Gastroesophageal sphincter (tissue), 3 donors: ENCODE measurements around the gene MAP7.

Experiments used
- POLR2A ChIP-seq, 2 donors: fragments of 450-650 bp; IDR thresholded peaks; one replicate each; pipeline ENCODE4 v1.6.1; 2017; ENCODE audit warnings: antibody characterized with exemption in 2 of 2, mild to moderate bottlenecking in 2 of 2, moderate library complexity in 1 of 2
- TF ChIP-seq, protein P1 (sequence below), 4 experiments: fragments of 200-600 bp in 2 of 4; fragments of 450-650 bp in 2 of 4; sonication (generic) in 1 of 4; IDR thresholded peaks; one replicate each; pipeline ENCODE4 v1.5.1; 2017 to 2019; ENCODE audit warnings: antibody characterized with exemption in 4 of 4, mild to moderate bottlenecking in 2 of 4, moderate library complexity in 2 of 4

DNA sequence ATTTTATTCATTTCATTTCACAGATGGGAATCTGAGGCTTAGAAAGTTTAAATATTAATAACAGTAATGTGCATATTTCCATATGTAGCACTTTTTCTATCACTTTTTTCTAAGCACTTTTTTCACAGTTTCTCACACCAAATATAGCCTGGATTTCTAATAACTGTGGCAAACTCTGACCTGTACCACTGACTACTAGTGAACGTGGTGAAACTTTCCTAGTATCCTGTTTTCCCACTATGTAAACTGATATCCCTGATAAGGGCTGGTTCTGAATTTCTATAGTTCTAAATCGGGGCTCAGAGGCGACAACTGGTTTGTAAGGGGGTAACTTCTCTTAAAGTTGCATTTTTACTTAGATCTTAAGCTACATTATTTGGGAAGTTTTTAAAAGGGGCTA is 32.6 kb downstream of the MAP7 start:
- TF ChIP-seq, protein P1, sequence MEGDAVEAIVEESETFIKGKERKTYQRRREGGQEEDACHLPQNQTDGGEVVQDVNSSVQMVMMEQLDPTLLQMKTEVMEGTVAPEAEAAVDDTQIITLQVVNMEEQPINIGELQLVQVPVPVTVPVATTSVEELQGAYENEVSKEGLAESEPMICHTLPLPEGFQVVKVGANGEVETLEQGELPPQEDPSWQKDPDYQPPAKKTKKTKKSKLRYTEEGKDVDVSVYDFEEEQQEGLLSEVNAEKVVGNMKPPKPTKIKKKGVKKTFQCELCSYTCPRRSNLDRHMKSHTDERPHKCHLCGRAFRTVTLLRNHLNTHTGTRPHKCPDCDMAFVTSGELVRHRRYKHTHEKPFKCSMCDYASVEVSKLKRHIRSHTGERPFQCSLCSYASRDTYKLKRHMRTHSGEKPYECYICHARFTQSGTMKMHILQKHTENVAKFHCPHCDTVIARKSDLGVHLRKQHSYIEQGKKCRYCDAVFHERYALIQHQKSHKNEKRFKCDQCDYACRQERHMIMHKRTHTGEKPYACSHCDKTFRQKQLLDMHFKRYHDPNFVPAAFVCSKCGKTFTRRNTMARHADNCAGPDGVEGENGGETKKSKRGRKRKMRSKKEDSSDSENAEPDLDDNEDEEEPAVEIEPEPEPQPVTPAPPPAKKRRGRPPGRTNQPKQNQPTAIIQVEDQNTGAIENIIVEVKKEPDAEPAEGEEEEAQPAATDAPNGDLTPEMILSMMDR (IDR thresholded peaks at IDR 0.05) = no peak
- TF ChIP-seq POLR2A (IDR thresholded peaks at IDR 0.05) = no peak
